ENCODE data around the gene NFIA.
"Not testable (repeated sequence)": the region's sequence is repeated elsewhere in the genome, so short reads cannot be mapped to it uniquely, and the experiment has no call there.

Gene NFIA

GRCh38 chr1:61070054-61070453 lies 12.3 kb upstream of the NFIA start:
- no peaks in the 10 kb centered on the region for H3K9me3 ChIP-seq
- TF ChIP-seq, protein P1, sequence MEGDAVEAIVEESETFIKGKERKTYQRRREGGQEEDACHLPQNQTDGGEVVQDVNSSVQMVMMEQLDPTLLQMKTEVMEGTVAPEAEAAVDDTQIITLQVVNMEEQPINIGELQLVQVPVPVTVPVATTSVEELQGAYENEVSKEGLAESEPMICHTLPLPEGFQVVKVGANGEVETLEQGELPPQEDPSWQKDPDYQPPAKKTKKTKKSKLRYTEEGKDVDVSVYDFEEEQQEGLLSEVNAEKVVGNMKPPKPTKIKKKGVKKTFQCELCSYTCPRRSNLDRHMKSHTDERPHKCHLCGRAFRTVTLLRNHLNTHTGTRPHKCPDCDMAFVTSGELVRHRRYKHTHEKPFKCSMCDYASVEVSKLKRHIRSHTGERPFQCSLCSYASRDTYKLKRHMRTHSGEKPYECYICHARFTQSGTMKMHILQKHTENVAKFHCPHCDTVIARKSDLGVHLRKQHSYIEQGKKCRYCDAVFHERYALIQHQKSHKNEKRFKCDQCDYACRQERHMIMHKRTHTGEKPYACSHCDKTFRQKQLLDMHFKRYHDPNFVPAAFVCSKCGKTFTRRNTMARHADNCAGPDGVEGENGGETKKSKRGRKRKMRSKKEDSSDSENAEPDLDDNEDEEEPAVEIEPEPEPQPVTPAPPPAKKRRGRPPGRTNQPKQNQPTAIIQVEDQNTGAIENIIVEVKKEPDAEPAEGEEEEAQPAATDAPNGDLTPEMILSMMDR (IDR thresholded peaks at IDR 0.05; ENCODE audit: low read depth, low read length), result no peak
- H3K4me3 ChIP-seq (ENCODE audit: low read depth, low read length), result no peak overlapping the region
- H3K27me3 ChIP-seq, result no peaks in the 10 kb centered on the region
- no peaks in the 10 kb centered on the region for H3K36me3 ChIP-seq
- DNase-seq, result no peak
- no peaks in the 10 kb centered on the region for H3K4me1 ChIP-seq

DNA sequence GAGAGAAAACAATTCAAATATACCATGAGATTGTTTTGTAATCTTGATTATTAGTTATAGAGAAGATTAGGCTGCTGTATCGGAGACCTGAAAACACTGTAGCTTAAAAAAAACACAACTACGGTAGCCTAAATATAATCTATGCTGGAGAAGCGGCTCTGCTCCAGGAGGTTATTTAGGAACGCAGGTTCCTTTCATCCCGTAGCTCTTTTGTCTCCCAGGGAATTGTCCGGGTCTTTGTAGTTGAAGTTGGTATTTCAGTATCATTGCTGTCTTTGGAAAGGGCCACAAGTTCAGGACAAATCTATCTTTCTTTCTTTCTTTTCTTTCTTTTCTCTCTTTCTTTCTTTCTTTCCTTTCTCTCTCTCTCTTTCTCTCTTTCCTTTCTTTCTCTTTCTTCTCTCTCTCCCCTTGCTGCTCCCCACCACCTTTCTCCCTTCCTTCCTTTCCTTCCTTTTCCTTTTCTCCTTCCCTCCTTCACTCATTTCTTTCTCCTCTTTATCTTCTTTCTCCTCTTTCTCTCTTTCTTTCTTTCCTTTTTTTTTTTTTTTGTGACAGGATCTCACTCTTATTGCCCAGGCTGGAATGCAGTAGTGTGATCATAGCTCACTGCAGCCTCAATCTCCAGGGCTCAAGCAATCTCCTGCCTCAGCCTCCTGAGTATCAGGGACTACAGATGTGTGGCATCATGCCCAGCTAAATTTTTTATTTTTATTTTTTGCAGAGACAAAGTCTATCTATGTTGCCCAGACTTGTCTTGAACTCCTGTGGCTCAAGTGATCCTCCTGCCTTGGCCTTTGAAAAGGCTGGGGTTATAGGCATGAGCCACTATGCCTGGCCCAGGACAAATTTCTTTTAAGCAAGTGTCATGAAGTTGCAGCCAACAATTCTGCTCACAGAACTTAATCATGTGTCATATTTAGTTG lies 10.9 kb upstream of the NFIA start:
- TF ChIP-seq, protein P1 (IDR thresholded peaks at IDR 0.05; ENCODE audit: low read depth, low read length), result no peak
- Histone ChIP-seq H3K4me1 (no peaks in the 10 kb centered on the region), H3K9me3 (no peaks in the 10 kb centered on the region), H3K36me3 (no peaks in the 10 kb centered on the region), H3K4me3 (ENCODE audit: low read depth, low read length) (no peak overlapping the region), H3K27me3 (no peaks in the 10 kb centered on the region)
- no peak for DNase-seq

DNA sequence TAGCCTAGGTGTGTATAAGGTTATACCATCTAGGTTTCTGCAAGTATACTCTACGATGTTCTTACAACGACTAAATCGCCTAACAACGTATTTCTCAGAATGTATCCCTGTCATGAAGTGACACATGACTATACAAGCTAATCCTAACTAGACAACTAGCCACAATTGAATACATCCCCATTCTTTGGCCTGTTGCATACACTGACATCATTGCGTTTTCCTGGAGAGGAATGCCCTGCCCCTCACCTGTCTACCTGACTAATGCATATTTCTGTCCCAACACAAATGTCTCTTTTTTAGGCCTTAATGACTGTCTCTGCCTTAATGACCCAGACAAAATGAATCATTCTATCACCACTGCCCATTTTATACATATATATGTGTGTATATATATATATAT lies 8.5 kb upstream of the NFIA start:
- Histone ChIP-seq H3K27me3 (no peaks in the 10 kb centered on the region), H3K4me3 (ENCODE audit: low read depth, low read length) (no peak overlapping the region), H3K4me1 (peaks cover 6% of the 10 kb centered on the region), H3K36me3 (no peaks in the 10 kb centered on the region), H3K9me3 (no peaks in the 10 kb centered on the region)
- TF ChIP-seq, protein P1 (IDR thresholded peaks at IDR 0.05; ENCODE audit: low read depth, low read length), result no peak
- DNase-seq, result no peak

- H3K27me3 ChIP-seq; H3K9me3 ChIP-seq; H3K36me3 ChIP-seq; H3K4me1 ChIP-seq; DNase-seq; H3K4me3 ChIP-seq (ENCODE audit: low read depth, low read length): not testable (repeated sequence)
Measured at GRCh38 chr1:61075833-61076232, 6.5 kb upstream of the NFIA start.

GRCh38 chr1:61076728-61077675 lies 5.4 kb upstream of the NFIA start:
- no peaks in the 10 kb centered on the region for H3K36me3 ChIP-seq
- DNase-seq, result peak; percentile 89
- peaks cover 6% of the 10 kb centered on the region for H3K4me1 ChIP-seq
- no peaks in the 10 kb centered on the region for H3K9me3 ChIP-seq
- TF ChIP-seq, protein P1 (IDR thresholded peaks at IDR 0.05; ENCODE audit: low read depth, low read length), result no peak
- H3K27me3 ChIP-seq, result no peaks in the 10 kb centered on the region
- peak overlapping the region; percentile 77 for H3K4me3 ChIP-seq (ENCODE audit: low read depth, low read length)

GRCh38 chr1:61077676-61078541 lies 4.5 kb upstream of the NFIA start:
- peak; percentile 87 for DNase-seq

More at GRCh38 chr1:61077676-61078541, 4.5 kb upstream of the NFIA start:
- H3K4me1 ChIP-seq, result peaks cover 6% of the 10 kb centered on the region
- H3K9me3 ChIP-seq, result no peaks in the 10 kb centered on the region
- H3K27me3 ChIP-seq, result no peaks in the 10 kb centered on the region
- TF ChIP-seq, protein P1 (IDR thresholded peaks at IDR 0.05; ENCODE audit: low read depth, low read length), result no peak
- H3K4me3 ChIP-seq (ENCODE audit: low read depth, low read length), result peak overlapping the region; percentile 77
- H3K36me3 ChIP-seq, result no peaks in the 10 kb centered on the region
